ENCODE results near the gene BCDIN3D.

DNA sequence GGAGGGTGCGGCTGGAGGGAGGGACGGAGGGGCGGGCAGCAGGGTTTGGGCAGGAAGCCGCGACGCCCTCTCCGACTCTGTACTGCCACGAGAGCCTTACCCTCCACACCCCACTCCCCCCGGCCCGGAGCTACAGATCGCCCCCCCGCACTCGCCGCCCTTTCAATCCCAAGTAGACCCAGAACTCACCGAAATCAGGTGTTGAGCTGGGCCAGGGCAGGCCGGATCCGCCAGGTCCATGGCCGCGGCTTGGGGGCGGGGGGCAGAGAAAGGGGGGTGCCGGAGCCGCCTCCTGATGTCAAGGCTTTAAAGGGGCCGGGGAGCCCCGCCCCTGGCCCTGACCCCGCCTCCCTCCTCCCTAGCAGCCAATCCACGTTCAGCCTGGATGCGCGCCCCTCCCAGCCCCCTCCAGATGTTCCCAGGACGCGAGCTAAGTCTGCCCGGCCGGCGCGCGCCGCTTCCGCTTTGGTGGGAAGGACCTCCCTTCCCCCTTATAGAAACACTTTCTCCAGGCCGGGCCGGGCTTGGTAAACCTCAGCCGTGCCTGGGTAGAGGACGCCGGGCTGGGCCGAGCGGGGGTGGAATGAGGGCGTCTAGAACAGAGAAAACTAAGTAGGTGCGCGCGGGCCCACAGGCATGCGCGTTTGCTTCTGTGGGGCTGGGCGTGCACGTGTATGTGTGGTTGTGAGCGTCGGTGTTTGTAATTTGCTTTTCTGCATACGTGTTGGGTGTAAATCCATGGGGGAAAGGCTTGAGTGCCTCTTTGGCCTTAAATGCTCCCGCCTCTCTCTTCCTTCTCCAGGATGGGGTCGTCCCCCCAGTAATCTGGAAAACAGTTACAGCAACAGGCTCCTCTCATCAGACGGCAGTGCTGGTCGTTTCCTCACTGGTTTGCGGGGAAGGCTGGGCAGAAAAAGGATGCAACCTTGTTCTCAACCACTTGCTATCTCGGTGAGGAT lies 14.5 kb downstream of the BCDIN3D start, which contains the start of gene NCKAP5L:
- TF ChIP-seq POLR2AphosphoS5 (IDR thresholded peaks at IDR 0.05; ENCODE audit: control insufficient read depth, insufficient read depth, low read depth, low read length) (no peak; the same call in 1 of the 2 replicates), ZNF263 (CRISPR knock-in tag; IDR thresholded peaks at IDR 0.05; ENCODE audit: borderline replicate concordance) (peak; percentile 55; the same call in 1 of the 2 replicates), EHMT2 (IDR thresholded peaks at IDR 0.05) (no peak), FOXP1 (CRISPR knock-in tag; IDR thresholded peaks at IDR 0.05) (peak; percentile 96), NR2C2 (CRISPR knock-in tag; IDR thresholded peaks at IDR 0.05) (peak; percentile 65), NR2C2 (tag; IDR thresholded peaks at IDR 0.05) (peak; percentile 82), CTCF (IDR thresholded peaks at IDR 0.05 in 2 of 3, conservative IDR thresholded peaks at IDR 0.05 in 1 of 3; ENCODE audit: insufficient read depth in 2 of 3, low read depth in 1 of 3, low read length in 3 of 3) (no peak)
- TF ChIP-seq, protein P1, sequence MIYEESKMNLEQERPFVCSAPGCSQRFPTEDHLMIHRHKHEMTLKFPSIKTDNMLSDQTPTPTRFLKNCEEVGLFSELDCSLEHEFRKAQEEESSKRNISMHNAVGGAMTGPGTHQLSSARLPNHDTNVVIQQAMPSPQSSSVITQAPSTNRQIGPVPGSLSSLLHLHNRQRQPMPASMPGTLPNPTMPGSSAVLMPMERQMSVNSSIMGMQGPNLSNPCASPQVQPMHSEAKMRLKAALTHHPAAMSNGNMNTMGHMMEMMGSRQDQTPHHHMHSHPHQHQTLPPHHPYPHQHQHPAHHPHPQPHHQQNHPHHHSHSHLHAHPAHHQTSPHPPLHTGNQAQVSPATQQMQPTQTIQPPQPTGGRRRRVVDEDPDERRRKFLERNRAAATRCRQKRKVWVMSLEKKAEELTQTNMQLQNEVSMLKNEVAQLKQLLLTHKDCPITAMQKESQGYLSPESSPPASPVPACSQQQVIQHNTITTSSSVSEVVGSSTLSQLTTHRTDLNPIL (CRISPR knock-in tag; IDR thresholded peaks at IDR 0.05), result no peak
